HCT116 (cell line): ENCODE measurements around the gene LRRFIP1.

Experiments
- ATF3 ChIP-seq: IDR thresholded peaks from 2 replicates; pipeline ENCODE4 v1.6.1; 2012
- CBX3 ChIP-seq: IDR thresholded peaks from 2 replicates; pipeline ENCODE4 v1.6.1; 2012; ENCODE audit warnings: low read depth
- EZH2 ChIP-seq: fragments of 200-600 bp; sonication (generic); IDR thresholded peaks from 2 replicates; pipeline ENCODE4 v1.6.1; 2017; ENCODE audit warnings: antibody characterized with exemption, mixed run types
- JUND ChIP-seq: IDR thresholded peaks from 2 replicates; pipeline ENCODE4 v1.6.1; 2012
- POLR2A ChIP-seq: IDR thresholded peaks from 2 replicates; pipeline ENCODE4 v1.7.0; 2011; ENCODE audit warnings: borderline replicate concordance; ENCODE audit not compliant: insufficient read depth, insufficient read length; ENCODE audit errors: extremely low read depth
- RAD21 ChIP-seq: IDR thresholded peaks from 2 replicates; pipeline ENCODE4 v1.6.1; 2012; ENCODE audit warnings: low read depth, mild to moderate bottlenecking
- SP1 ChIP-seq: IDR thresholded peaks from 2 replicates; pipeline ENCODE4 v1.6.1; 2012; ENCODE audit warnings: low read depth
- YY1 ChIP-seq: IDR thresholded peaks from 2 replicates; pipeline ENCODE4 v1.6.1; 2011; ENCODE audit warnings: low read length, low read depth, moderate library complexity, mild to moderate bottlenecking; ENCODE audit not compliant: insufficient replicate concordance; ENCODE audit errors: extremely low read depth
- ZFX ChIP-seq: fragments of 450-650 bp; IDR thresholded peaks from 2 replicates; pipeline ENCODE4 v1.6.1; 2017
- ZNF274 ChIP-seq: fragments of 200-500 bp; sonication (Bioruptor generic); IDR thresholded peaks from 2 replicates; pipeline ENCODE4 v1.6.1; 2014; ENCODE audit warnings: mild to moderate bottlenecking, low read depth, low read length, inconsistent platforms
- TF ChIP-seq, protein P1 (sequence below), 3 experiments: fragments of 200-600 bp in 1 of 3; sonication (generic) in 1 of 3; IDR thresholded peaks in 2 of 3; conservative IDR thresholded peaks in 1 of 3; 2 replicates each; pipeline ENCODE4 v1.5.1; 2012 to 2017; ENCODE audit warnings: low read depth in 2 of 3, low read length in 2 of 3, antibody characterized with exemption in 1 of 3, borderline replicate concordance in 1 of 3, control low read depth in 1 of 3, mild to moderate bottlenecking in 1 of 3, mixed read lengths in 1 of 3, mixed run types in 1 of 3, moderate library complexity in 1 of 3; ENCODE audit not compliant: insufficient read depth in 1 of 3
- TF ChIP-seq, protein P2 (sequence below): IDR thresholded peaks from 2 replicates; pipeline ENCODE4 v1.6.1; 2012; ENCODE audit warnings: low read depth

GRCh38 chr2:237763812-237764211, 136.4 kb downstream of the LRRFIP1 start:
- TF ChIP-seq SP1 = no peak
- no peak for TF ChIP-seq CBX3
- TF ChIP-seq, protein P1, sequence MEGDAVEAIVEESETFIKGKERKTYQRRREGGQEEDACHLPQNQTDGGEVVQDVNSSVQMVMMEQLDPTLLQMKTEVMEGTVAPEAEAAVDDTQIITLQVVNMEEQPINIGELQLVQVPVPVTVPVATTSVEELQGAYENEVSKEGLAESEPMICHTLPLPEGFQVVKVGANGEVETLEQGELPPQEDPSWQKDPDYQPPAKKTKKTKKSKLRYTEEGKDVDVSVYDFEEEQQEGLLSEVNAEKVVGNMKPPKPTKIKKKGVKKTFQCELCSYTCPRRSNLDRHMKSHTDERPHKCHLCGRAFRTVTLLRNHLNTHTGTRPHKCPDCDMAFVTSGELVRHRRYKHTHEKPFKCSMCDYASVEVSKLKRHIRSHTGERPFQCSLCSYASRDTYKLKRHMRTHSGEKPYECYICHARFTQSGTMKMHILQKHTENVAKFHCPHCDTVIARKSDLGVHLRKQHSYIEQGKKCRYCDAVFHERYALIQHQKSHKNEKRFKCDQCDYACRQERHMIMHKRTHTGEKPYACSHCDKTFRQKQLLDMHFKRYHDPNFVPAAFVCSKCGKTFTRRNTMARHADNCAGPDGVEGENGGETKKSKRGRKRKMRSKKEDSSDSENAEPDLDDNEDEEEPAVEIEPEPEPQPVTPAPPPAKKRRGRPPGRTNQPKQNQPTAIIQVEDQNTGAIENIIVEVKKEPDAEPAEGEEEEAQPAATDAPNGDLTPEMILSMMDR (IDR thresholded peaks at IDR 0.05 in 2 of 3, conservative IDR thresholded peaks at IDR 0.05 in 1 of 3; ENCODE audit: borderline replicate concordance in 1 of 3, insufficient read depth in 1 of 3, low read depth in 2 of 3, low read length in 2 of 3) = no peak
- no peak for TF ChIP-seq POLR2A
- TF ChIP-seq ZNF274 = no peak
- no peak for TF ChIP-seq JUND
- no peak for TF ChIP-seq YY1
- TF ChIP-seq ATF3 = no peak
- no peak for TF ChIP-seq EZH2
- TF ChIP-seq ZFX = no peak
- no peak for TF ChIP-seq RAD21
- TF ChIP-seq, protein P2, sequence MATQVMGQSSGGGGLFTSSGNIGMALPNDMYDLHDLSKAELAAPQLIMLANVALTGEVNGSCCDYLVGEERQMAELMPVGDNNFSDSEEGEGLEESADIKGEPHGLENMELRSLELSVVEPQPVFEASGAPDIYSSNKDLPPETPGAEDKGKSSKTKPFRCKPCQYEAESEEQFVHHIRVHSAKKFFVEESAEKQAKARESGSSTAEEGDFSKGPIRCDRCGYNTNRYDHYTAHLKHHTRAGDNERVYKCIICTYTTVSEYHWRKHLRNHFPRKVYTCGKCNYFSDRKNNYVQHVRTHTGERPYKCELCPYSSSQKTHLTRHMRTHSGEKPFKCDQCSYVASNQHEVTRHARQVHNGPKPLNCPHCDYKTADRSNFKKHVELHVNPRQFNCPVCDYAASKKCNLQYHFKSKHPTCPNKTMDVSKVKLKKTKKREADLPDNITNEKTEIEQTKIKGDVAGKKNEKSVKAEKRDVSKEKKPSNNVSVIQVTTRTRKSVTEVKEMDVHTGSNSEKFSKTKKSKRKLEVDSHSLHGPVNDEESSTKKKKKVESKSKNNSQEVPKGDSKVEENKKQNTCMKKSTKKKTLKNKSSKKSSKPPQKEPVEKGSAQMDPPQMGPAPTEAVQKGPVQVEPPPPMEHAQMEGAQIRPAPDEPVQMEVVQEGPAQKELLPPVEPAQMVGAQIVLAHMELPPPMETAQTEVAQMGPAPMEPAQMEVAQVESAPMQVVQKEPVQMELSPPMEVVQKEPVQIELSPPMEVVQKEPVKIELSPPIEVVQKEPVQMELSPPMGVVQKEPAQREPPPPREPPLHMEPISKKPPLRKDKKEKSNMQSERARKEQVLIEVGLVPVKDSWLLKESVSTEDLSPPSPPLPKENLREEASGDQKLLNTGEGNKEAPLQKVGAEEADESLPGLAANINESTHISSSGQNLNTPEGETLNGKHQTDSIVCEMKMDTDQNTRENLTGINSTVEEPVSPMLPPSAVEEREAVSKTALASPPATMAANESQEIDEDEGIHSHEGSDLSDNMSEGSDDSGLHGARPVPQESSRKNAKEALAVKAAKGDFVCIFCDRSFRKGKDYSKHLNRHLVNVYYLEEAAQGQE = no peak
